OCI-LY7 (cell line): ENCODE results near the gene METTL21C.

Experiments
- EZH2phosphoT487 ChIP-seq: fragments of 200-600 bp; sonication (generic); IDR thresholded peaks from 2 replicates; pipeline ENCODE4 v1.6.1; 2018; ENCODE audit warnings: low read depth, borderline replicate concordance, mild to moderate bottlenecking, mixed run types, antibody characterized with exemption, low read length, moderate library complexity, mixed read lengths
- TF ChIP-seq, protein P1 (sequence below): fragments of 200-600 bp; sonication (generic); conservative IDR thresholded peaks from 2 replicates; pipeline ENCODE4 v1.5.1; 2014; ENCODE audit warnings: mild to moderate bottlenecking, antibody characterized with exemption, low read length, moderate library complexity, mixed read lengths

DNA sequence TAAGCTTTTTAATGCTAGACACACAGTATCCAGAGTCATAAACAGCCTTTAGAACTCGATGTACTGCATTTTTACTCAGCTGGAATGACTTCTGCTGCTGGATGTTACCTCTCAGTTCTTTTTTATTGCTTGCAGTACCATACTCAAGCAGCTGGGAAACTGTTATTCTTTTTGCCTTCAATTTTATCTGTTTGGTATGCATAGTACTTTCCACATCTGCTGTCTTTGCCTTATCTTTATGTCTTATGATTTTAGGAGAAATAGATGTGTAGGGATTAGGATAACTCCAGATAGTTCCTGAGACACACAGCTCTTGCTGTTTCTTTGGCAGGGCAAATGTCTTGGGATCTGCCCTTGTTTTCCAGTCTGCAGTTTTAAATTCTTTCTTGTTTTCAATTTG is 47.3 kb upstream of the METTL21C start:
- TF ChIP-seq, protein P1, sequence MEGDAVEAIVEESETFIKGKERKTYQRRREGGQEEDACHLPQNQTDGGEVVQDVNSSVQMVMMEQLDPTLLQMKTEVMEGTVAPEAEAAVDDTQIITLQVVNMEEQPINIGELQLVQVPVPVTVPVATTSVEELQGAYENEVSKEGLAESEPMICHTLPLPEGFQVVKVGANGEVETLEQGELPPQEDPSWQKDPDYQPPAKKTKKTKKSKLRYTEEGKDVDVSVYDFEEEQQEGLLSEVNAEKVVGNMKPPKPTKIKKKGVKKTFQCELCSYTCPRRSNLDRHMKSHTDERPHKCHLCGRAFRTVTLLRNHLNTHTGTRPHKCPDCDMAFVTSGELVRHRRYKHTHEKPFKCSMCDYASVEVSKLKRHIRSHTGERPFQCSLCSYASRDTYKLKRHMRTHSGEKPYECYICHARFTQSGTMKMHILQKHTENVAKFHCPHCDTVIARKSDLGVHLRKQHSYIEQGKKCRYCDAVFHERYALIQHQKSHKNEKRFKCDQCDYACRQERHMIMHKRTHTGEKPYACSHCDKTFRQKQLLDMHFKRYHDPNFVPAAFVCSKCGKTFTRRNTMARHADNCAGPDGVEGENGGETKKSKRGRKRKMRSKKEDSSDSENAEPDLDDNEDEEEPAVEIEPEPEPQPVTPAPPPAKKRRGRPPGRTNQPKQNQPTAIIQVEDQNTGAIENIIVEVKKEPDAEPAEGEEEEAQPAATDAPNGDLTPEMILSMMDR: no peak
- TF ChIP-seq EZH2phosphoT487: no peak
